ENCODE measurements around the gene PCNX2. TPM values are rescaled to one million over a fixed set of nuclear protein-coding genes. Genes with fewer than 3 reads are reported as not detected.

The PCNX2 gene
- total RNA-seq, 2 donors from 2014 or later = 23.9 to 39.1 TPM

- no peak for TF ChIP-seq CTCF (conservative IDR thresholded peaks at IDR 0.05)
- Histone ChIP-seq H3K4me1 (ENCODE audit: control insufficient read depth, insufficient read depth, low read length) (no peaks in the 10 kb centered on the region), H3K9me3 (ENCODE audit: control insufficient read depth, low read length) (no peaks in the 10 kb centered on the region), H3K9ac (ENCODE audit: extremely low read depth, low read length, poor library complexity, severe bottlenecking) (no peak overlapping the region), H3K27ac (ENCODE audit: low read depth, low read length) (no peak overlapping the region), H3K27me3 (ENCODE audit: control insufficient read depth, insufficient read depth, low read length, poor library complexity, severe bottlenecking) (no peaks in the 10 kb centered on the region), H3K4me3 (ENCODE audit: low read length) (no peak overlapping the region), H3K36me3 (ENCODE audit: control insufficient read depth, insufficient read depth, low read length) (no peaks in the 10 kb centered on the region)
- no peak for DNase-seq
- peaks cover 15% of the 10 kb centered on the region for H3K27me3 Mint-ChIP-seq (ENCODE audit: insufficient read depth)
- H3K36me3 Mint-ChIP-seq (ENCODE audit: low read depth) = no peaks in the 10 kb centered on the region
- 87 to 90% methylated on average over 4 to 5 of the region's 5 CpGs for WGBS, 2 experiments (ENCODE audit: insufficient coverage in 1 of 2, insufficient read length in 1 of 2)
- H3K27ac Mint-ChIP-seq = no peak overlapping the region
- H3K4me3 Mint-ChIP-seq = no peak overlapping the region
- H3K4me1 Mint-ChIP-seq = peaks cover 8% of the 10 kb centered on the region
- H3K9me3 Mint-ChIP-seq = no peaks in the 10 kb centered on the region
Measured at GRCh38 chr1:232944347-232944746, 351.2 kb downstream of the PCNX2 start.

GRCh38 chr1:232943679-232944252 lies 351.8 kb downstream of the PCNX2 start:
- 88 to 91% methylated on average over 4 to 9 of the region's 9 CpGs for WGBS, 2 experiments (ENCODE audit: insufficient coverage in 1 of 2, insufficient read length in 1 of 2)
- Mint-ChIP-seq H3K4me1 (peaks cover 8% of the 10 kb centered on the region), H3K36me3 (ENCODE audit: low read depth) (no peaks in the 10 kb centered on the region), H3K27me3 (ENCODE audit: insufficient read depth) (peaks cover 15% of the 10 kb centered on the region), H3K27ac (no peak overlapping the region), H3K4me3 (no peak overlapping the region), H3K9me3 (no peaks in the 10 kb centered on the region)
- no peaks in the 10 kb centered on the region for H3K27me3 ChIP-seq (ENCODE audit: control insufficient read depth, insufficient read depth, low read length, poor library complexity, severe bottlenecking)
- TF ChIP-seq CTCF (conservative IDR thresholded peaks at IDR 0.05) = no peak
- no peaks in the 10 kb centered on the region for H3K9me3 ChIP-seq (ENCODE audit: control insufficient read depth, low read length)
- H3K27ac ChIP-seq (ENCODE audit: low read depth, low read length) = no peak overlapping the region
- H3K36me3 ChIP-seq (ENCODE audit: control insufficient read depth, insufficient read depth, low read length) = no peaks in the 10 kb centered on the region
- H3K9ac ChIP-seq (ENCODE audit: extremely low read depth, low read length, poor library complexity, severe bottlenecking) = no peak overlapping the region
- DNase-seq = no peak
- H3K4me3 ChIP-seq (ENCODE audit: low read length) = no peak overlapping the region
- H3K4me1 ChIP-seq (ENCODE audit: control insufficient read depth, insufficient read depth, low read length) = no peaks in the 10 kb centered on the region

- no peak overlapping the region for H3K27ac ChIP-seq (ENCODE audit: low read depth, low read length)
- no peak overlapping the region for H3K4me3 ChIP-seq (ENCODE audit: low read length)
- DNase-seq = no peak
- no peaks in the 10 kb centered on the region for H3K36me3 ChIP-seq (ENCODE audit: control insufficient read depth, insufficient read depth, low read length)
- 84 to 87% methylated on average over 7 to 8 of the region's 8 CpGs for WGBS, 2 experiments (ENCODE audit: insufficient coverage in 1 of 2, insufficient read length in 1 of 2)
- Mint-ChIP-seq H3K4me1 (peaks cover 8% of the 10 kb centered on the region), H3K27ac (no peak overlapping the region), H3K9me3 (no peaks in the 10 kb centered on the region), H3K36me3 (ENCODE audit: low read depth) (no peaks in the 10 kb centered on the region), H3K4me3 (no peak overlapping the region), H3K27me3 (ENCODE audit: insufficient read depth) (peaks cover 10% of the 10 kb centered on the region)
- H3K27me3 ChIP-seq (ENCODE audit: control insufficient read depth, insufficient read depth, low read length, poor library complexity, severe bottlenecking) = no peaks in the 10 kb centered on the region
- H3K9me3 ChIP-seq (ENCODE audit: control insufficient read depth, low read length) = no peaks in the 10 kb centered on the region
- H3K9ac ChIP-seq (ENCODE audit: extremely low read depth, low read length, poor library complexity, severe bottlenecking) = no peak overlapping the region
- no peak for TF ChIP-seq CTCF (conservative IDR thresholded peaks at IDR 0.05)
- H3K4me1 ChIP-seq (ENCODE audit: control insufficient read depth, insufficient read depth, low read length) = no peaks in the 10 kb centered on the region
Measured at GRCh38 chr1:232942413-232943294, 352.9 kb downstream of the PCNX2 start.

All from endodermal cell (in vitro differentiated cells).